H1 (cell line): ENCODE measurements around the gene ZNF408. TPM values are rescaled to one million over a fixed set of nuclear protein-coding genes. Genes with fewer than 3 reads are reported as not detected.

ENCODE experiments used
- CTCF ChIA-PET: fragments of 300-600 bp; sonication (Branson Sonifier 250); formaldehyde crosslinking; loops from one replicate; lab custom pipeline; 2021; ENCODE audit not compliant: partially characterized antibody; lab: Charles Lee
- POLR2A ChIA-PET: fragments of 300-600 bp; sonication (Branson Sonifier 250); formaldehyde crosslinking; loops from one replicate; lab custom pipeline; 2021; ENCODE audit warnings: inconsistent platforms; ENCODE audit not compliant: partially characterized antibody; lab: Charles Lee
- DNase-seq, 2 experiments: peaks; one replicate each; pipeline versions ENCODE4 v3.0.0 to v3.0.0-alpha.2; 2010 to 2022; ENCODE audit warnings: low spot score in 2 of 2, low read depth in 1 of 2, mixed read lengths in 1 of 2
- FAIRE-seq: peaks from 2 replicates; lab custom pipeline; 2011; peaks lifted over from hg19 to GRCh38; lab: Jason Lieb, UNC
- H2AFZ ChIP-seq: 2 replicates; pipeline ENCODE4 v1.8.1; 2012; ENCODE audit warnings: low read length, inconsistent platforms
- H2AK5ac ChIP-seq: 2 replicates; pipeline ENCODE4 v1.6.1; 2013; ENCODE audit warnings: low read depth, low read length
- H2BK120ac ChIP-seq: replicated peaks from 2 replicates; pipeline ENCODE3; 2013; ENCODE audit warnings: low read depth, low read length, inconsistent platforms
- H2BK12ac ChIP-seq: 2 replicates; pipeline ENCODE4 v1.6.1; 2013; ENCODE audit warnings: low read depth, low read length
- H2BK15ac ChIP-seq: 2 replicates; pipeline ENCODE4 v1.6.1; 2013; ENCODE audit warnings: low read length
- H2BK20ac ChIP-seq: 2 replicates; pipeline ENCODE4 v1.6.1; 2013; ENCODE audit warnings: low read length
- H2BK5ac ChIP-seq: 2 replicates; pipeline ENCODE4 v1.6.1; 2013; ENCODE audit warnings: low read depth, low read length
- H3K14ac ChIP-seq: 2 replicates; pipeline ENCODE4 v1.6.1; 2013; ENCODE audit warnings: inconsistent platforms; ENCODE audit not compliant: insufficient read length
- H3K18ac ChIP-seq: 2 replicates; pipeline ENCODE4 v1.6.1; 2013; ENCODE audit warnings: low read length; ENCODE audit errors: extremely low read depth
- H3K23ac ChIP-seq: 2 replicates; pipeline ENCODE4 v1.6.1; 2013; ENCODE audit warnings: inconsistent platforms; ENCODE audit not compliant: insufficient read length
- H3K23me2 ChIP-seq: 2 replicates; pipeline ENCODE4 v1.6.1; 2013; ENCODE audit warnings: low read depth, low read length
- H3K27ac ChIP-seq: 2 replicates; pipeline ENCODE4 v1.6.1; 2011; ENCODE audit warnings: low read depth, low read length, inconsistent platforms
- H3K27me3 ChIP-seq, 4 experiments: replicated peaks in 1 of 4; 1 replicate in 1 of 4; 2 replicates in 3 of 4; pipeline versions ENCODE4 v1.6.1 to v1.8.1; 2011 to 2013; ENCODE audit warnings: low read length in 3 of 4, mild to moderate bottlenecking in 3 of 4, inconsistent platforms in 2 of 4, mixed read lengths in 2 of 4, moderate library complexity in 1 of 4; ENCODE audit not compliant: control insufficient read depth in 3 of 4, insufficient read depth in 3 of 4; ENCODE audit errors: extremely low read depth in 1 of 4
- H3K36me3 ChIP-seq, 4 experiments: 2 replicates each; pipeline versions ENCODE4 v1.6.1 to v1.8.1; 2011 to 2013; ENCODE audit warnings: mild to moderate bottlenecking in 4 of 4, low read length in 3 of 4, moderate library complexity in 2 of 4, control low read depth in 1 of 4, inconsistent platforms in 1 of 4; ENCODE audit not compliant: insufficient read depth in 4 of 4, control insufficient read depth in 2 of 4
- H3K4ac ChIP-seq: replicated peaks from 2 replicates; pipeline ENCODE3; 2013; ENCODE audit warnings: low read length, low read depth, mixed read lengths, inconsistent platforms; ENCODE audit not compliant: insufficient read length
- H3K4me1 ChIP-seq, 4 experiments: replicated peaks in 1 of 4; 1 replicate in 1 of 4; 2 replicates in 3 of 4; pipeline versions ENCODE4 v1.6.1 to v1.8.1; 2011 to 2013; ENCODE audit warnings: low read length in 3 of 4, inconsistent platforms in 2 of 4, mixed read lengths in 1 of 4; ENCODE audit not compliant: insufficient read depth in 4 of 4, control insufficient read depth in 3 of 4
- H3K4me2 ChIP-seq, 2 experiments: 2 replicates each; pipeline versions ENCODE4 v1.6.1 to v1.8.1; 2011 to 2013; ENCODE audit warnings: low read depth in 2 of 2, low read length in 2 of 2, control low read depth in 1 of 2, inconsistent platforms in 1 of 2, mild to moderate bottlenecking in 1 of 2; ENCODE audit not compliant: insufficient read depth in 1 of 2
- H3K4me3 ChIP-seq, 4 experiments: fragments of 200-600, 300-600 bp in 1 of 4; sonication (generic), shearing (Covaris generic), sonication (Bioruptor Twin) in 1 of 4; 2 replicates each; pipeline versions ENCODE4 v1.5.1 to v1.8.1; 2011 to 2016; ENCODE audit warnings: low read length in 4 of 4, low read depth in 3 of 4, control low read depth in 2 of 4, inconsistent platforms in 2 of 4, mild to moderate bottlenecking in 2 of 4, mixed read lengths in 1 of 4, moderate library complexity in 1 of 4; ENCODE audit not compliant: insufficient read depth in 2 of 4; ENCODE audit errors: extremely low read depth in 1 of 4
- H3K56ac ChIP-seq: replicated peaks from 2 replicates; pipeline ENCODE3; 2013; ENCODE audit warnings: low read depth, mild to moderate bottlenecking, mixed read lengths, low read length, inconsistent platforms; ENCODE audit not compliant: insufficient read length
- H3K79me1 ChIP-seq: 2 replicates; pipeline ENCODE4 v1.6.1; 2013; ENCODE audit warnings: low read depth, low read length, control low read depth
- H3K79me2 ChIP-seq, 2 experiments: 2 replicates each; pipeline versions ENCODE4 v1.6.1 to v1.8.1; 2012 to 2013; ENCODE audit warnings: low read length in 2 of 2, mild to moderate bottlenecking in 2 of 2, inconsistent platforms in 1 of 2; ENCODE audit not compliant: insufficient read depth in 2 of 2, control insufficient read depth in 1 of 2
- H3K9ac ChIP-seq, 4 experiments: replicated peaks in 1 of 4; 1 replicate in 1 of 4; 2 replicates in 3 of 4; pipeline versions ENCODE4 v1.6.1 to v1.8.1; 2011 to 2013; ENCODE audit warnings: low read depth in 3 of 4, low read length in 3 of 4, control low read depth in 2 of 4, mild to moderate bottlenecking in 2 of 4, moderate library complexity in 2 of 4, inconsistent platforms in 1 of 4; ENCODE audit errors: extremely low read depth in 1 of 4
- H3K9me3 ChIP-seq, 2 experiments: 2 replicates each; pipeline versions ENCODE4 v1.6.1 to v1.8.1; 2012 to 2013; ENCODE audit warnings: mild to moderate bottlenecking in 2 of 2, moderate library complexity in 2 of 2, control low read depth in 1 of 2, inconsistent platforms in 1 of 2, low read depth in 1 of 2, low read length in 1 of 2, mixed read lengths in 1 of 2; ENCODE audit not compliant: insufficient read depth in 2 of 2
- H4K20me1 ChIP-seq, 2 experiments: replicated peaks in 1 of 2; 2 replicates each; pipeline versions ENCODE3 to v1.8.1; 2011 to 2013; ENCODE audit warnings: inconsistent platforms in 2 of 2, low read length in 2 of 2, mild to moderate bottlenecking in 1 of 2; ENCODE audit not compliant: insufficient read depth in 2 of 2, control insufficient read depth in 1 of 2
- H4K5ac ChIP-seq: 2 replicates; pipeline ENCODE4 v1.6.1; 2013; ENCODE audit warnings: low read length, low read depth, mixed read lengths, inconsistent platforms; ENCODE audit not compliant: insufficient read length
- H4K8ac ChIP-seq: 2 replicates; pipeline ENCODE4 v1.8.0; 2013; ENCODE audit warnings: mild to moderate bottlenecking, moderate library complexity, low read length, inconsistent platforms; ENCODE audit not compliant: insufficient read depth; ENCODE audit errors: extremely low read depth
- H4K91ac ChIP-seq: replicated peaks from 2 replicates; pipeline ENCODE3; 2013; ENCODE audit warnings: low read length, mixed read lengths, inconsistent platforms; ENCODE audit not compliant: insufficient read length
- ATF2 ChIP-seq: IDR thresholded peaks from 2 replicates; pipeline ENCODE4 v1.6.1; 2012; ENCODE audit warnings: low read length, inconsistent platforms
- GABPA ChIP-seq: IDR thresholded peaks from 2 replicates; pipeline ENCODE4 v1.6.1; 2011; ENCODE audit warnings: mild to moderate bottlenecking, low read length, moderate library complexity, borderline replicate concordance; ENCODE audit not compliant: insufficient read depth
- TCF12 ChIP-seq: IDR thresholded peaks from 2 replicates; pipeline ENCODE4 v1.6.1; 2011; ENCODE audit warnings: low read depth, mild to moderate bottlenecking, low read length
- YY1 ChIP-seq: IDR thresholded peaks from 2 replicates; pipeline ENCODE4 v1.6.1; 2011; ENCODE audit warnings: low read depth, mild to moderate bottlenecking, low read length
- WGBS, 2 experiments: shearing (Covaris generic) in 1 of 2; methylation state at CpG; one replicate each; pipeline versions ENCODE4 v1.1.6 to v1.1.7; 2013 to 2015; ENCODE audit warnings: low lambda C conversion rate in 2 of 2, mixed read lengths in 2 of 2, inconsistent platforms in 1 of 2, low coverage in 1 of 2, missing lambda C conversion rate in 1 of 2; ENCODE audit not compliant: insufficient replicate concordance in 2 of 2, insufficient coverage in 1 of 2, insufficient read length in 1 of 2; ENCODE audit errors: extremely low coverage in 1 of 2, missing lambda C conversion rate in 1 of 2; 5-methylcytosine and 5-hydroxymethylcytosine counted together
- polyA plus RNA-seq, 7 experiments: library from polyadenylated mRNA; depleted of rRNA in 3 of 7; stranded (reverse) in 5 of 7; unstranded in 2 of 7; fragments of >200 nt in 5 of 7; fragments of 200-250 nt in 2 of 7; gene quantifications; 1 replicate in 5 of 7; 2 replicates in 1 of 7; 4 replicates in 1 of 7; pipeline versions ENCODE4 v1.2.1 to v1.2.3, GENCODE V29; 2011 to 2013; ENCODE audit warnings: missing spikeins in 2 of 7, mixed read lengths in 2 of 7
- total RNA-seq: library from RNA; stranded (reverse); fragmentation: NEBNext Ultra II Directional; extraction: Animal tissue kit (Norgen Biotek cat#: 25700); gene quantifications from 2 replicates; pipeline ENCODE4 v1.2.1, GENCODE V29; 2021

Gene ZNF408
- total and polyA plus RNA-seq, 2 of the 8 experiments (the other 6 are each of a cell fraction or from before 2014, with no cell fraction given): 10.7 to 11.0 TPM

GRCh38 chr11:46747150-46747549 is 46.3 kb downstream of the ZNF408 start:
- no peaks in the 10 kb centered on the region for H3K4me1 ChIP-seq
- H2AFZ ChIP-seq: no peak overlapping the region
- H3K4me3 ChIP-seq: no peak overlapping the region
- no peak overlapping the region for H3K14ac ChIP-seq
- H4K5ac ChIP-seq: no peak overlapping the region
- H3K79me2 ChIP-seq: no peaks in the 10 kb centered on the region
- H3K4me2 ChIP-seq: no peak overlapping the region
- H3K27ac ChIP-seq: no peak overlapping the region
- H4K8ac ChIP-seq: no peak overlapping the region
- H3K9me3 ChIP-seq: no peaks in the 10 kb centered on the region
- no peak overlapping the region for H3K23ac ChIP-seq
- no peak overlapping the region for H2BK20ac ChIP-seq
- H4K91ac ChIP-seq: no peak overlapping the region
- ChIA-PET POLR2A (interaction anchor here (0.7 kb wide), 1 partner anchor 153 kb away, joined by 3 read pairs; the partner anchor contains the start of gene AMBRA1), CTCF (no interaction called here)
- H2BK5ac ChIP-seq: no peak overlapping the region
- H4K20me1 ChIP-seq: no peaks in the 10 kb centered on the region
- no peaks in the 10 kb centered on the region for H3K79me1 ChIP-seq
- no peak overlapping the region for H2AK5ac ChIP-seq
- no peak overlapping the region for H3K4ac ChIP-seq
- H3K23me2 ChIP-seq: no peaks in the 10 kb centered on the region
- FAIRE-seq (no peak), DNase-seq (no peak)
- H3K18ac ChIP-seq: no peak overlapping the region
- no peak overlapping the region for H2BK15ac ChIP-seq
- no peak overlapping the region for H3K56ac ChIP-seq
- no peak overlapping the region for H2BK12ac ChIP-seq
- no peak overlapping the region for H3K9ac ChIP-seq
- no peaks in the 10 kb centered on the region for H3K27me3 ChIP-seq
- H2BK120ac ChIP-seq: no peak overlapping the region
- TF ChIP-seq GABPA (no peak), YY1 (no peak), ATF2 (no peak), TCF12 (no peak)
- H3K36me3 ChIP-seq: peaks cover 37 to 89% (median 74%) of the 10 kb centered on the region in 4 experiments
- 94% methylated on average over 6 of the region's 6 CpGs; no CpG with 5 or more reads in 1 of the 2 experiments for WGBS, 2 experiments
